GM18505 (cell line): Measurements from ENCODE around the gene POLN.

Experiments used
- ATAC-seq: cut with Tn5 transposase; IDR thresholded peaks from one replicate; pipeline ENCODE4 v1.9.1; 2021; ENCODE audit not compliant: unreplicated experiment
- POLR2A ChIP-seq: IDR thresholded peaks from 4 replicates; pipeline ENCODE4 v1.6.1; 2011; ENCODE audit warnings: borderline replicate concordance; ENCODE audit not compliant: insufficient read depth, insufficient read length; ENCODE audit errors: extremely low read depth

POLN gene

DNA sequence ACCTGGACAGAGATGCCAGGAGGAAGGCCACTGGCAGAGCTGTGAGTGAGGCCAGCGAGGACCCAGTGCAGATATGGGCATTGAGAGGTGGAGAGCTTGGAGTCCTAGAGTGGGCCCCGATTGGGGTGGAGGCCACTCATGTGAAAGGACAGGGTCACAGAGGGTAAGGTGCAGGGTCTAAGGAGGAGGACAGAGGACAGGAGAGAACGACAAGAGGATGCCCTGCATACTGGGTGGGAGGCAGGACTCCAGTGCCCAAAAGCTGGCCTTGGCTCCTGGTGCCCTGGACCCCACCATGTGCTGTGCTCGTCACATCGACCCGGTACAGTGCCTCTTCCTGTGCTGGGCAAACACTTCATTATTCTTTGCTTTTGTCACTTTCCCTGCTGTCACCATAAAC lies 116.1 kb downstream of the POLN start:
- no peak for TF ChIP-seq POLR2A
- no peak for ATAC-seq

DNA sequence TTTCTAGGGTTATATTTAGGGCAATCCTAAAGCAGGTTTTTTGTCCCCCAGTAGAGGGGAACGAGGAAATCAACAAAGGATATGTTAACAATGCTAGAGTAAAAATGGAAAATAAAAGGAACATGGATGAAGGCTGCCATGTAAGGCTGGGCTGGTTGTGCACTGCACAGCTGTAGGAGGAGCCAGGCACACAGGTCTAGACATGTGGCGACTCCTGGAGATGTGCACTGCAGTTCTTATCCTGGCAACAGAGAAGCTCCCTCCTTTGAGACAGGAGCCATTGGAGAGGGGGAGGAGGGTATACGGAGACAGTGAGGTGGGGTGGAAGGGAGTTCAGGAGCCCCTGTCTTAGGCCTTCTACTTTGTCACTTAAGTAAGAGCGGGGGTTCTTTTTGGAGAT lies 116.9 kb downstream of the POLN start:
- ATAC-seq = no peak
- no peak for TF ChIP-seq POLR2A

DNA sequence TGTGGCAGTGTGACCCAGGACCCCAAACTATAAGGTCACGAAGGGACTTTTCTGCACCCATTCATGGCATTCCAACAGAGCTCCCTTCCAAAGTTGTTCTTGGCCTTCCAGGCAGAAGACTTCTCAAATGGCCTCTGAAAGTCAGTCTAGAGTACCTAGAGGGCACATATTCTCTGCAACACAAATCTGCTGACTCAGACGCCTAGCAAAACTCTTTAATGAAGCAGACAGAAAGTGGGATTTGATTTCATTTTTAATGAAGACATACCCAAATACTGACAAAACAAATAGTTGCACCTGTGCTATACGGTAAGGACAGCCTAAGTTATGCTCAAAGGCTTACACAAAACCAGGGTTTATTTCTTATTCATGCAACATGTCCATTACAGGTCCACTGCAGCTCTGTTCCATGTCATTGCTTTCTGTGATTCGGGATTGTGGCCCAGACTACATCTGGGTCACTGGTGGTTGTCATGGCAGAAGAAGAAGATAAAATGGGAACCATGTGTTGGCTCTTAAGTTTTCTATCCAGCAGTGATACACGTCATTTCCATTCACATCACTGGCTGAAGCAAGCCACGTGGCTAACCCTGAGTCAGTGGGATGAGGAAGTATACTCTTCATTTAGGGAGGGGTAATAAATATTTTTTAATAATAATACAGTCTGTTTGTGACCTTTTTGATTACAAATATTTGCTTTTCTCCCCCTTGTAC lies 125.1 kb downstream of the POLN start:
- no peak for ATAC-seq
- TF ChIP-seq POLR2A = no peak

DNA sequence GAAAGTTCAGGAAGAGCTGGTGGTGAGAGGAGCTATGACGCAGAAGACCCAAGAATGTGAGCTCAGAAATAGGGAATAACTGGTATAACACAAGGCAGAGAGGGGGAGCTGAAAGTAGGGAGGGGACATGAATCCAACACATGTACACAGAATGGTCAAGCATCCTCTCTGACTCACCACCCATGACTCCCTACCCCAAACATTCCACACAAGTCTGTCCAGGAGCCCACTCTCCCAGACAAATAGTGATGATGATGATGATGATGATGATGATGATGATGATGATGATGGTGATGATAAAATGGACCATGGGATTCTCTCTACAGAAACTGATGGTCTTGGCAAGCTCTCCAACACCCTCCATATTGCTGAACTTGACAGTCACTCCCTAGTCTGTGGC lies 136.4 kb downstream of the POLN start:
- TF ChIP-seq POLR2A = no peak
- ATAC-seq = no peak

DNA sequence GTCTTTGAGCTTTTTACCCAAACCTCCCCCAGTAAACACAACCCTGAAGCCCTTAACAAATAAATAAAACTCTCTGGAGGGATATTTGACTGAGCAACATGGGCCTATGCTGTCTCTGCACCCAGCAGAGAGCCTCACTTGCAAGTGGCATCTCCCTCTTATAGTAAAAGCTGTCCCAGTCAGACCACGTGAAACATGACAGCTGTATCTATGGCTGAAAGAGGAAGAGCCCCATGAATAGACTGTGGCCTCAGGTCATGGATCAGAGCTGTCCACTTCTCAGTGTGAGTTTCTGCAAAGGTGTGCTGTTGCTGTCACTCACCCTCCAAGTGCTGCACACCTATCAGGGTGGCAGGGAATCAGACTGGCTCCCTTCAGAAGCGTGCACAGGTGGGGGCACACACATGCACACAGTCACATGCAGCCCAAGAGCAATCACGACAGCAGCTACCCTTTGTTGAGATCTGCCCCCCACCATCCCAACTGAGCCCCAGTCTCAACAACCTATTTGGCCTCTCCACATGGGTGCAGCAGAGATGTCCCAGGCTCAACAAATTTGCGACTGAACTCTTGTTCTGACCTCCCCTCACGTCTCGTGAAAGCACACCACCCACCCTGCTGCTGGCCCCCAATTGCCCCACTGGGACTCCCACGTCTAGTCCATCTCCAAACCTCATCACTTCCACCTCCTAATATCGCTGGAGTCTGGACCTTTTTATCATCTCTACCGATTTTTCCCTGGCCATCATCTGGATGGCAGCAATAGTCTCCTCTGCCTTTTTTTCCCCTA lies 137.2 kb downstream of the POLN start:
- ATAC-seq = no peak
- no peak for TF ChIP-seq POLR2A

DNA sequence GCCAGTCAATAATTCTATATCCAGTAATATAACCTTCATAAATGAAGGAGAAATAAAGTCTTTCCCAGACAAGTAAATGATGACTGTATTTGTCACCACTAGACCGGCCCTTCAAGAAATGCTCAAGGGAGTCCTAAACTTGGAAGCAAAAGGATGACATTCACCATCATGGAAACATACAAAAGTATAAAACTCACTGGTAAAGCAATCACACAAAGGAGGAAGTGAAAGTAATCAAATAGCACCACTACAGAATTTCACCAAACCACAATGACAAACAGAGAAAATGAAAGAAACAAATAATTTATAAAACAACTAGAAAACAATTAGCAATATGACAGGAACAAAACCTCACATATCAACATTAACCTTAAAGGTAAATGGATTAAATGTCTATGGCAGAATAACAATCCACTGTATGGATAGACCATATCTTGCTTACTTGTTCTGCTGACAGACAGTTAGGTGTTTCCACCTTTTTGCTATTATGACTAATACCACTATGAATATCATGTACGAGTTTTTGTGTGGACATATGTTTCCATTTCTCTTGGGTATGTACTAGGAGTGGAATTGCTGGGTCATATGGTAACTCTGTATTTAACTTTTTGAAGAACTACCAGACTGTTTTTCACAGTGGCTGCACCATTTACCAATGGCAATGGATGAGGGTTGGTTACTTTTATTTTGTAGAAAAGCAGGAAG lies 137.9 kb downstream of the POLN start:
- ATAC-seq = no peak
- TF ChIP-seq POLR2A = no peak

DNA sequence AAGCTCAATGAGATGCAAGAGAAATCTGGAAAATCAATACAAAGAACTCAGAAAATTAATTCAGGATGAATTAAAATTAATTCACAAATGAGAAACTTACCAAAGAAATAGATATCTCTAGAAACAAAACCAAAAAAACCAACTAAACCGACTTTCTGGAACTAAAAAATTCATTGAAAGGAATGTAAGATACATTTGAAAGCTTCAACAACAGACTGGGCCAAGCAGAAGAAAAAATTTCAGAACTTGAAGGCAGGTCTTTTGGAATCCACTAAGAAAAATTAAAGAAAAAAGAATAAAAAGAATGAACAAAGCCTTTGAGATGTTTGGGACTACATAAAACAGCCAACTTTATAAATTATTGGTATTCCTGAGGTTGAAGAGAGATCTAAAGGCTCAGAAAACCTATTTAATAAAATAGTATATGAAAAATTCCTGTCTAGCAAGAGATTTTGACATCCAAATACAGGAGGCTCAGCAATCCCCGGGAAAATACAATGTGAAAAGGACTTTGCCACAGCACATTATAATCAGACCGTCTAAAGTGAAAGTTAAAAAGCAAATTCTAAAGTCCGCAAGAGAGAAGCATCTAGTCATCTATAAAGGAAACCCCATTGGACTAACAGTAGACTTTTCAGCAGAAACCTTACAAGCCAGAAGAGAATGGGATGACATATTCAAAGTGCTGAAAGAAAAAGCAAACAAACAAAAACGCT lies 138.6 kb downstream of the POLN start:
- no peak for ATAC-seq
- no peak for TF ChIP-seq POLR2A

DNA sequence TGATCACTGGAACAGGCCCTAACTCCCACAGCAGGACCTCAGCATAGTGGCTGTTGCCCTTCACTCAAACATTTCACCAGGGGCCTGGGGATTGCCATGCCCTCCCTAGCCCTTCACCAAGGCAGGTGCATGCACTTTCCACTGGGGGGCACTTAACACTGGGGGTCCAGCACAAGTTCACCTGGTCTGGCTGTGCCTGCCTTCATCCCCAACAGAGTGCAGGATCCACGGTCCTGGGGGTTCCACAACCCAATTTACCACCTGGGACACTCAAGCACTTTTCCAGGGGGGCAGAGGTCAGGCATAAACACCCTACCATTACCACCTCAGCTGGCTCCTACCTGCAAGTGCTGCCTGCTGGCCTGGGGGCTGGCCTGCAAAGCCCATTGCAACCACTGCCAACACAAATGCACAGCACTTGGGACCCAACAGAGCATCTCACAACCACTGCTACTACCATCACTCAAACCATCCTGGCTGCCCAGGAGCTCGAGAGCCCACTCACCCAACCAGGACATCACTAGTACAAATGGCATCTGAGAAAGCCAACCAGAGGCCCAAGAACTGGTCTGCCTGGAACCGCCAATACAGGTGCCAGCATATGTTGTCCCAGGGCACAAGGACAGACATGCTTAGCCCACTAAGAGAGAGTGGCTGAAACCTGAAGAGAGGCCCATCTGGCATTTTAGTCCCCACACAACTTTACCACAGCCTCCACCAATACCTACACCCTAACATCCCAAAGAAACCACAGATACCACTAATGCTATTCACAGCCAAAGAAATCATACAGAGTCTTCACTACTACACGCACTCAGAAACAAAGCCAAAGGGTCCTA lies 139.7 kb downstream of the POLN start:
- no peak for TF ChIP-seq POLR2A
- ATAC-seq = no peak

DNA sequence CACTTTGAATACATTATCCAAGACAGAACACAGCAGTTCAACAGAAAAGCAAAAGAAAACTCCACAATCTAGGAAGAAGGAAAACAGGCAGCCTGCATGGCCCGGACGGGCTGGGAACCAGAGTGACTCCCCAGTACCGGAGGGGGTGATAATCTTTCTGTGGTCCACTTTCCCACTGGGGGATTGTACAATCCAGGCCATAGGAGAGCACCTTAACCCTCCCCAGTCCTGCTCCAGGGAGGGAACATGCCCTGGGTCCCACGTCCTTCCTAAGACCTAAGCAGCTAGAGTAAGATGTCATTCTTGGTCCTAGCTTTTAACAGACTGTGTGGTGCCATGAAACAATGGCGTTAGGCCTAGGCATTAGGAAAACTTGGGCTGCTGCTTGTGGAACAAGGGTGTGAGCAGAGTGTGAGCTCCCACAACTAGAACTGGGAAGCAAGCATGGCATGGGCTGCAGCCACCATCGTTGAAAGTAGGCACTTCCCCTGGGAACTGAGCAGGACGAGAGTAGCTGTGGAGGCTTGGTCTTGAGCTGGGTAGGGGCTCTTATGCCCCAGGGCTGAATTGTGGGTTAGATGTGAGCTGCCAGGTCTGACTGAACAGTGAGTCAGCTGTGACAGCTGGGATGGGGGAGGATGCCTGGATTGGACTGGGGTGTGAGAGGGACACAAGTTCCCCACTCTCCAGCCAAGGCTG lies 140.4 kb downstream of the POLN start:
- no peak for TF ChIP-seq POLR2A
- ATAC-seq = no peak

DNA sequence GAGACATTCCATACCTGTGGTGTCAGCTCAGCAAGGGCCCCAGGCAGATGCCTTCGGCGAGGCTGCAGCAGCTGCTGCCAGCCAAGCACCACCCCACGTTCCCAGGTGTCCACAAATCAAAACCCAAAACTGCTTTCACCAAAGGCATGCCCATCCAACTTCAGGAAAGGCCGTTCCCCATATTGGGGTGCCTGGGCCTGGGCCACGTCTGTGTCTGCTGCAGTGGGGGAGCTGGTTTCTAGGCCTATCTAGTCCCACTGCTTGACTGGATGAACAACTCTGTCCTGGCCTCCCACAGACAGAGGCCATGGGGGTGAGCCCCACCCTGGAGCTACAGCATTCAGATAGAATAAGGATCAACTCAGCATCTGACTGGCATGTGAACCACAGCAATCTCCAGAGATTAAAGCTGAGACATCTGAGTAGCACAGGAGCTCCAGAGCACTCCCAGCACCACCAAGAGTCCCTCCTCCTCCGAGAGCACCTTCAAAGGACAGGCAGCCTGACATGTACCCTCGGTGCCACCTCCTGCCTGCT lies 145.8 kb downstream of the POLN start:
- ATAC-seq = no peak
- TF ChIP-seq POLR2A = no peak

DNA sequence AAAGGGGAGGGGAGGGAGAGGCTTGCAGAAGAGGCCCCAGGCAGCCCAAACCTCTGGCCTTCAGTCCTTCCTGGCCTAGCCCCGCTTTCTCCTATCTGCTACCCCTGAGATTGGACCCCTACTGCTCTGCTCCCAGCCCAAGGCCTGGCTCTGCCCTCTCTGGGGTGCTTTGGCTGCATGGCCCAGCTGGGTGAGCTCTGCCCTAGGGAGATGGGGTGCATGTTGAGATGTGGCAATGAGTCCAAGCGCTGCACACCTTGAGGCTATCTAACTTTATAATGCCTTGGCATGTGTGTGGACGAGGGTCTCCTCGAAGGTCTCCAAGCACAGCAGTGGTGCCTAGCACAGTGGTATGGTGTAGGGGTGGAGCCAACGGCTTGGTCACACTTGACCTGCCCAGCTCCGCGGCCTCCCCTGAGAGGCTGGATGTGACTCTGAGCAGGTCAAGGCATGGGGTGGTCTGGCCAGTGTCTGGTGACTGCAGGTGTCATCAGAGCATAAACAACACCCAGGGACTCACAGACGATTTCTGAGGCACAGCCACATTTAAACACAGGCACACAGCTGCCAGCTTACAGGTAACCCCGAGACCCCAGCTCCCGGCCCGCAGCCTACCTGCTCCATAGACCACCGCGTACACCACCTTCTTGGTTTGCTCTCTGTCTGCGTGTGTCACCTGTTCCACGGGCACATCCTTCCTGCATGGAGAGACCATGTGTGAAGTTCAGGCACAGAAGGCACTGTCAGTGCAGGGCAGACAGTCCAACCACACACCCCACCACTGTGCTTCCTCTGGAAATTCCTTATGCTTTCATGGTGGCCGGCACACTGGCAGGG lies 146.5 kb downstream of the POLN start:
- no peak for ATAC-seq
- TF ChIP-seq POLR2A = no peak
